ENCODE data around the gene CAMKK2. TPM values are rescaled to one million over a fixed set of nuclear protein-coding genes. Genes with fewer than 3 reads are reported as not detected.
A peak's percentile ranks its signal among the peaks of the same experiment; 100 is the strongest.
"Not testable (repeated sequence)": the region's sequence is repeated elsewhere in the genome, so short reads cannot be mapped to it uniquely, and the experiment has no call there.

CAMKK2 gene
- total RNA-seq, 4 donors from 2014 or later = 34.1 to 38.4 (median 36.3) TPM

GRCh38 chr12:121299662-121300061, 3.2 kb upstream of the CAMKK2 start:
- WGBS, 2 donors = 90 to 94% methylated on average over 4 of the region's 4 CpGs
- TF ChIP-seq CTCF (IDR thresholded peaks at IDR 0.05) (no peak), POLR2A (IDR thresholded peaks at IDR 0.05) (no peak)
- Histone ChIP-seq H3K9me3 (no peaks in the 10 kb centered on the region), H3K4me3 (replicated peaks in 1 of 3) (no peak overlapping the region), H3K27me3 (no peaks in the 10 kb centered on the region), H3K27ac (no peak overlapping the region), H3K4me1 (peaks cover 8 to 16% of the 10 kb centered on the region in 2 donors), H3K36me3 (no peaks in the 10 kb centered on the region)
- DNase-seq = no peak
- intact Hi-C loops (cut with DNase I) = no loop called here

GRCh38 chr12:121298411-121298810, 1.9 kb upstream of the CAMKK2 start:
- H3K4me3 ChIP-seq (replicated peaks in 1 of 3); H3K9me3 ChIP-seq; DNase-seq; H3K36me3 ChIP-seq; intact Hi-C loops (cut with DNase I); H3K27ac ChIP-seq; H3K27me3 ChIP-seq: not testable (repeated sequence)
- H3K4me1 ChIP-seq = peaks cover 8 to 24% of the 10 kb centered on the region in 2 donors
- WGBS, 2 donors = 96 to 98% methylated on average over 13 of the region's 13 CpGs

GRCh38 chr12:121297435-121297991, 1.0 kb upstream of the CAMKK2 start:
- Histone ChIP-seq H3K4me1 (peaks cover 8 to 24% of the 10 kb centered on the region in 2 donors), H3K36me3 (no peaks in the 10 kb centered on the region), H3K27me3 (no peaks in the 10 kb centered on the region), H3K9me3 (no peaks in the 10 kb centered on the region), H3K27ac (peak overlapping the region; percentile 77 to 92 (median 81)), H3K4me3 (replicated peaks in 1 of 3) (peak overlapping the region; percentile 48 to 79 (median 59))
- intact Hi-C loops (cut with DNase I) = no loop called here
- WGBS, 2 donors = 8% methylated on average over 21 of the region's 21 CpGs
- peak; percentile 52 to 60 for DNase-seq
- TF ChIP-seq POLR2A (IDR thresholded peaks at IDR 0.05) (peak in 1 of 2 donors; percentile 19), CTCF (IDR thresholded peaks at IDR 0.05) (no peak)

GRCh38 chr12:121295746-121296617, 527 bp downstream of the CAMKK2 start:
- 1 to 6% methylated on average over 11 to 25 of the region's 55 CpGs for WGBS, 2 donors
- peak; percentile 46 to 47 for DNase-seq
- H3K4me3 ChIP-seq (replicated peaks in 1 of 3) = peak overlapping the region; percentile 92 to 99 (median 94)
- no peaks in the 10 kb centered on the region for H3K9me3 ChIP-seq
- intact Hi-C loops (cut with DNase I) = no loop called here
- TF ChIP-seq POLR2A (IDR thresholded peaks at IDR 0.05) (no peak), CTCF (IDR thresholded peaks at IDR 0.05) (no peak)
- H3K4me1 ChIP-seq = peaks cover 8 to 24% of the 10 kb centered on the region in 2 donors
- no peaks in the 10 kb centered on the region for H3K36me3 ChIP-seq
- no peaks in the 10 kb centered on the region for H3K27me3 ChIP-seq
- H3K27ac ChIP-seq = peak overlapping the region; percentile 10 to 83 (median 81)

GRCh38 chr12:121295116-121295745, 1.3 kb downstream of the CAMKK2 start:
- H3K36me3 ChIP-seq = no peaks in the 10 kb centered on the region
- H3K4me3 ChIP-seq (replicated peaks in 1 of 3) = peak overlapping the region in 2 of 3 donors; percentile 94 to 99
- no peaks in the 10 kb centered on the region for H3K27me3 ChIP-seq
- DNase-seq = no peak
- TF ChIP-seq POLR2A (IDR thresholded peaks at IDR 0.05) (no peak), CTCF (IDR thresholded peaks at IDR 0.05) (no peak)
- intact Hi-C loops (cut with DNase I) = no loop called here
- peaks cover 8 to 24% of the 10 kb centered on the region in 2 donors for H3K4me1 ChIP-seq
- no peaks in the 10 kb centered on the region for H3K9me3 ChIP-seq
- WGBS, 2 donors = 43 to 58% methylated on average over 3 to 7 of the region's 7 CpGs
- peak overlapping the region in 2 of 3 donors; percentile 81 to 83 for H3K27ac ChIP-seq

All from thyroid gland (tissue), 4 donors.